Measurements from ENCODE around the gene PRM3. TPM values are rescaled to one million over a fixed set of nuclear protein-coding genes. Genes with fewer than 3 reads are reported as not detected.

The PRM3 gene
- total RNA-seq, 1 donor from 2014 or later = not detected

- peak; percentile 36 for DNase-seq (ENCODE audit: low spot score)
These were observed 10.4 kb upstream of the PRM3 start for GRCh38 chr16:11283820-11284248.

GRCh38 chr16:11280616-11281522 is 7.4 kb upstream of the PRM3 start, which contains the start of gene PRM1:
PRM1 (minus strand) TSS chr16:11281330; CDS start chr16:11281238, 92 bp downstream.
- no peak for DNase-seq (ENCODE audit: low spot score)

GRCh38 chr16:11278681-11279628 is 5.5 kb upstream of the PRM3 start:
- DNase-seq (ENCODE audit: low spot score) = no peak

GRCh38 chr16:11277607-11278337 is 4.3 kb upstream of the PRM3 start:
- DNase-seq (ENCODE audit: low spot score) = no peak

- DNase-seq (ENCODE audit: low spot score) = no peak
These were observed 3.6 kb upstream of the PRM3 start for GRCh38 chr16:11276896-11277593.

GRCh38 chr16:11276143-11276895 is 2.9 kb upstream of the PRM3 start, which contains the start of gene PRM2:
PRM2 (minus strand) TSS chr16:11276480; CDS start chr16:11276370, 110 bp downstream.
- DNase-seq (ENCODE audit: low spot score) = no peak

- DNase-seq (ENCODE audit: low spot score) = no peak
These were observed 1.5 kb upstream of the PRM3 start for GRCh38 chr16:11274964-11275363.

- peak; percentile 50 for DNase-seq (ENCODE audit: low spot score)
These were observed 394 bp upstream of the PRM3 start for GRCh38 chr16:11273721-11274324.

GRCh38 chr16:11272484-11272883 is 945 bp downstream of the PRM3 start:
- DNase-seq (ENCODE audit: low spot score) = no peak

GRCh38 chr16:11271610-11272009 is 1.8 kb downstream of the PRM3 start:
- no peak for DNase-seq (ENCODE audit: low spot score)

GRCh38 chr16:11270602-11271162 is 2.7 kb downstream of the PRM3 start:
- no peak for DNase-seq (ENCODE audit: low spot score)

- DNase-seq (ENCODE audit: low spot score) = no peak
These were observed 4.5 kb downstream of the PRM3 start, which contains the start of gene TNP2 for GRCh38 chr16:11268921-11269375. TNP2 (minus strand) TSS chr16:11269325; CDS start chr16:11269262, 63 bp downstream.

- no peak for DNase-seq (ENCODE audit: low spot score)
These were observed 8.3 kb downstream of the PRM3 start for GRCh38 chr16:11265124-11265523.

- no peak for DNase-seq (ENCODE audit: low spot score)
These were observed 9.1 kb downstream of the PRM3 start for GRCh38 chr16:11264155-11264832.

- DNase-seq (ENCODE audit: low spot score) = no peak
These were observed 9.7 kb downstream of the PRM3 start for GRCh38 chr16:11263737-11264136.

- DNase-seq (ENCODE audit: low spot score) = no peak
These were observed 10.5 kb downstream of the PRM3 start for GRCh38 chr16:11262915-11263314.

GRCh38 chr16:11260596-11260966 is 12.8 kb downstream of the PRM3 start:
- DNase-seq (ENCODE audit: low spot score) = no peak

Data from umbilical cord (tissue), 2 donors.